GM12872 (cell line): Measurements from ENCODE around the gene DKC1.

Source experiments
- CTCF ChIP-seq: IDR thresholded peaks from 3 replicates; pipeline ENCODE4 v1.5.1; 2011; ENCODE audit warnings: low read depth, mild to moderate bottlenecking, low read length, moderate library complexity; ENCODE audit not compliant: insufficient read depth

DKC1 gene

GRCh38 chrX:154819771-154820341 is 57.2 kb downstream of the DKC1 start:
- TF ChIP-seq CTCF = no peak

- TF ChIP-seq CTCF = no peak
Observed at GRCh38 chrX:154821523-154821922, 58.9 kb downstream of the DKC1 start.

- no peak for TF ChIP-seq CTCF
Observed at GRCh38 chrX:154822029-154822428, 59.4 kb downstream of the DKC1 start.

GRCh38 chrX:154824638-154825037 is 62.0 kb downstream of the DKC1 start:
- TF ChIP-seq CTCF = no peak
